A673 (cell line): ENCODE measurements around the gene WDR20.

Experiments used
- CTCF ChIP-seq: fragments of 300-800, 200-600 bp; sonication (generic); conservative IDR thresholded peaks from 2 replicates; pipeline ENCODE4 v1.5.1; 2017; ENCODE audit warnings: low read depth, mild to moderate bottlenecking, antibody characterized with exemption, low read length, moderate library complexity, mixed read lengths
- EZH2 ChIP-seq: fragments of 200-600 bp; sonication (generic); IDR thresholded peaks from 2 replicates; pipeline ENCODE4 v1.6.1; 2017; ENCODE audit warnings: borderline replicate concordance, low read depth, mild to moderate bottlenecking, mixed read lengths, antibody characterized with exemption, low read length; ENCODE audit not compliant: poor library complexity, severe bottlenecking

DNA sequence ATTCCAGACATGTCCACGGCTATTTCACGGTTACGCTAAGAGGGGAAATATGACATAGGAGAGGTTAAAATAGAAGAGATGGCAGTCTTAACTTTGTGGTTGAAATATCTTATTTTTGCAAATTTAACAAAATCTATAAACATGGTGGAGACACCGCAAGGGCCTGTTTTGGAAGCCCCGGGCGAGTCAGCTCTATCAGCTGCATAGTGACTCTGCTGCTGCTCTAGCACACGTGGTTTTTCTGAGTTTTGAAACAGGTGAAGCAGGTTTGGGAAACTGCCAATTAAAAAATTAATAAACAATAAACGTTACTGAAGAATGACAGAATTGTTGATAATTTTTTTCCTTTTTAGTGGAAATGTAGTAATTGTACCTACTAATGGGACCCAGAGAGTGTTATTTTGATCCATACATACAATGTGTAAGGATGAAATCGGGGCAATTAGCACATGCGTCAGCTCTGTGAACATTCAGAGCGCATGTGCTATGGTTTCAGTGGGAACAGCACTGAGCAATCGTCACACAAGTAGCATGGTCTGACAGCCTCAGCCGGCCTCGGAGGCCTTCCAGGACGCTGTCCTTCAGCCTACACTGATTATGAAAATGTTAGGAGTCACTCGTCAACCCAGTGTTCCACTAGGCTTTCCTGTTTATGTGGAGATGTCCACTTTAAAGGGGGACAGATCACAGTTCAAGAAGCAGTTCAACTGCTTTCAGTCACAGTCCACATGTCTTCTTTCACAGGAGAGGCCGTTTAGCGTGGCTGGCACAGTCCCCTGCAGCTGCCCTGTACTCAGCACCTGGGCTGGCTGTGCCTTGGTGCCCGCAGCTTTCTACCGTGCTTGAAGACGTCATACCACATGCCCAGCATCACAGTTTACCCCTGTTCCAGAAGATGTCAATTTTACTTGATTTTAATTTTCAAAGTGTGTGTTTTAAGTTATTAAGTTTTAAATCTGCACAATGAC lies 113.4 kb downstream of the WDR20 start:
- TF ChIP-seq CTCF (no peak), EZH2 (no peak)
